Activated naive CD4-positive, alpha-beta T cell treated with anti-CD3 and anti-CD28 coated beads, Interleukin-2, amount 50 U/mL, for 72 hours (primary cell): Measurements from ENCODE around the gene PREX1. TPM values are rescaled to one million over a fixed set of nuclear protein-coding genes. Genes with fewer than 3 reads are reported as not detected.

ENCODE experiments used
- ATAC-seq, 2 donors: fragments of 150-1000 bp; cut with Tn5 transposase; 2 replicates each; pipeline ENCODE4 v1.10.0; 2021; ENCODE audit warnings: mild to moderate bottlenecking in 2 of 2, moderate library complexity in 2 of 2
- DNase-seq, 2 donors: peaks; one replicate each; pipeline ENCODE4 v3.0.0; 2021 to 2022; ENCODE audit warnings: low spot score in 2 of 2
- H3K27ac Mint-ChIP-seq, 2 donors: one replicate each; pipeline ENCODE4 v1.8.0; 2022; ENCODE audit warnings: mild to moderate bottlenecking in 2 of 2, mixed read lengths in 2 of 2
- H3K36me3 Mint-ChIP-seq, 2 donors: one replicate each; pipeline ENCODE4 v1.8.0; 2022; ENCODE audit warnings: mixed read lengths in 2 of 2
- H3K9me3 Mint-ChIP-seq, 2 donors: one replicate each; pipeline ENCODE4 v1.8.0; 2022; ENCODE audit warnings: mixed read lengths in 2 of 2
- total RNA-seq, 2 donors: library from RNA; stranded (reverse); gene quantifications; one replicate each; pipeline ENCODE4 v1.2.3, GENCODE V29; 2022

The PREX1 gene
- total RNA-seq, 2 donors from 2014 or later, result 30.6 to 51.8 TPM

DNA sequence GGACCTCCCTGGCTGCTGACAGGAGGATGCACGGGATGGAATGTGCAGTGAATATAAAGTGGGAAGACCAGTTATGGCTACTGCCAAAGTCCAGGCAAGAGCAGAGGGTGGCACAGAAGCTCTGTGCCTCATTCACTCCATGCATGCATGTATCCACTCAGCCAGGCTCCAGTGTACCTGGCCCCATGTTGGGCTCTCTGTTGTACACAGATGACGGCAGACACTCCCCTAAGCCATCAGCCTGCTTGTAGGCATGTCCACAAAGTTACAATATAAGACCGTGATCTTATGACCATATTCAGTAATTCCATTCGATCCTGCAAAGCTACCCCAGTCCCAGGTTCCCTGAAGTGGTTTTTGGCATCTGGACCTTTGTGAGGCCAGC lies 116.8 kb downstream of the PREX1 start:
- Mint-ChIP-seq H3K36me3 (peaks cover 0 to 34% of the 10 kb centered on the region in 2 donors), H3K27ac (no peak overlapping the region), H3K9me3 (no peaks in the 10 kb centered on the region)
- DNase-seq (no peak), ATAC-seq (no peak)

DNA sequence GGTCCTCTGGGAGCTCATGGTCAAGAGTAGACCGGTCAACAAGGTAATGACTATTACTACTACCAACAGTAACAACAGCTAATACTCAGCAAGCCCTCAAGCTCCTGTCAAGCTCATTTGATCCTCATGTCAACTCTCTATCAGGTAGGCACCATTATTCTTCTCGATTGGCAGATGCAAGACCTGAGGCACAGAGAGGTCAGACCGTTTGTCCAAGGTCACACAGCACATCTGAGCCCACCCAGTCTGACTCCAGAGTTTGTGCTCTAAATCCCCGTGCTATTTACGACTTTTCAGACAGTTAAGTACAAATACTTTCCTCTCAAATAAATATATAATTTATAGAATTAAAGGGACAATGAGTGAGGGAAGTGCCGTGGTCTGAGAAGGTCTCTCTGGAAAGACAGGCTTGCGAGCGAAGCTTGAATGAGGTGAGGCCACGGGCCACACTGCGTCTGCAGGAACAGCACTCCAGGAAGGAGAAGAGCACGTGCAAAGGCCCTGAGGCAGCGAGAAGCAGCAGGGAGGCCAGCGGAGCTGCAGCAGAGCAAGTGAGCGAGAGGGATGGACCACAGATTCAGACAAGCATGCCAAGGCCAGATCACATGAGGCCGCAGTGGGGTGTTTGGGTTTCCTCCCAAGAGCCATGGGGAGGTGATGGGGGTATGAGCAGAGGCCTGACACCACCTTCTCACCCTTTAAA lies 117.3 kb downstream of the PREX1 start:
- peaks cover 0 to 34% of the 10 kb centered on the region in 2 donors for H3K36me3 Mint-ChIP-seq
- DNase-seq (no peak), ATAC-seq (no peak)
- H3K27ac Mint-ChIP-seq, result peak overlapping the region in 1 of 2 donors; percentile 30
- H3K9me3 Mint-ChIP-seq, result no peaks in the 10 kb centered on the region

- DNase-seq (no peak), ATAC-seq (no peak)
- H3K27ac Mint-ChIP-seq, result peak overlapping the region in 1 of 2 donors; percentile 22
- peaks cover 0 to 29% of the 10 kb centered on the region in 2 donors for H3K36me3 Mint-ChIP-seq
- H3K9me3 Mint-ChIP-seq, result no peaks in the 10 kb centered on the region
Measured at GRCh38 chr20:48709744-48710143, 118.1 kb downstream of the PREX1 start.

GRCh38 chr20:48709058-48709691 lies 118.6 kb downstream of the PREX1 start:
- DNase-seq, result no peak
- Mint-ChIP-seq H3K27ac (no peak overlapping the region), H3K9me3 (no peaks in the 10 kb centered on the region), H3K36me3 (peaks cover 0 to 23% of the 10 kb centered on the region in 2 donors)
- ATAC-seq, result no peak

- H3K9me3 Mint-ChIP-seq, result no peaks in the 10 kb centered on the region
- H3K27ac Mint-ChIP-seq, result peak overlapping the region in 1 of 2 donors; percentile 14
- H3K36me3 Mint-ChIP-seq, result peaks cover 0 to 20% of the 10 kb centered on the region in 2 donors
- ATAC-seq (no peak), DNase-seq (no peak)
Measured at GRCh38 chr20:48708630-48709029, 119.2 kb downstream of the PREX1 start.

DNA sequence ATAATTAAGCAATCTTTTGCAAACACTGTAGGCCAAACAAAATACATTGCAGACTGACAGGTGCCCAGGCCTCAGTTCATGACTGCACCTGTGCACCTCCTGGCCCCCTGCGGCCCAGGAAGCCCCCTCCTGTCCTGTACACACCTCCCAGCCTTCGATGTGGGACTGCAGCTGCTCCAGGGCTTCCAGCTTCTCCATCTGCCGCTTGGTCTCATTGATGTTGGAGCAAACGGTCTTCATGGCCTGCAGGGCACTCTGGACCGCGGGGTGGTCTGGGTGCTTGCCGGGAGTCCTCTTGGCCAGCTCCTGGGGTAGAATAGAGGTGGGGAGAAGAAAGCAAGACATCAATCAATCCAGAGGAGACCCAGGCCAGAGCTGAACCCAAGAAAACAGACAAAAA lies 119.7 kb downstream of the PREX1 start:
- no peaks in the 10 kb centered on the region for H3K9me3 Mint-ChIP-seq
- no peak for DNase-seq
- peak overlapping the region in 1 of 2 donors; percentile 14 for H3K27ac Mint-ChIP-seq
- no peak for ATAC-seq
- peaks cover 0 to 20% of the 10 kb centered on the region in 2 donors for H3K36me3 Mint-ChIP-seq

DNA sequence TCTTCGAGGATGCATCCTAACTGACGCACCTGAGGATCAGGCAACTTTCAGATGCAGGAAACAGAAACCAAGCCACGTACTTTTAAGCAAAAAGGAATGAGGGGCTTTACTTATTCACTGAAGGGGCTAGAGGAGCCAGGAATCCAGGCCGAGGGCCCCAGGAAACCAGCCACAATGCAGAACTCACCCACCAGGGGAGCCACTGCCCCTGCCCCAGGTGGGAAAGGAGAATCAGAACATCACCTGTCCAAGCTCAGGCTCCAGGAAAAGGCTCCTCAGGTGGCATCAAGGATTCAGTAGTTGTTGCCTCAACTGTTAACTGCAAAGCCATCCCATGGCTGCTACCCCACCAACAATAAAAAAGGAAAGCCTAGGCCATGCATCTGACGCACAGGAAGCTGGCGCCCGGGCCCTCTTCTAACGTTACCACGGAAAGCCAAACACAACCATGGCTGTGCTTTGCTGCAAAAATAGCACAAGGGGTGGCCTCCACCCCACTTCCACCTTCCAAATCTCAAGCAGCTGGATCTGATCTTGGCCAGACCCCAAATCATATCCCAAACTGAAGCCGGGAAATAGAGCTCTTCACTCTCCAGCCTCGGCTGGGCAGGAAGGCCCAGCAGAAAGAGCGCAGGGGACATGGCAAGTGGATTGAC lies 121.0 kb downstream of the PREX1 start:
- Mint-ChIP-seq H3K27ac (peak overlapping the region; percentile 59 to 96), H3K9me3 (no peaks in the 10 kb centered on the region), H3K36me3 (peaks cover 0 to 14% of the 10 kb centered on the region in 2 donors)
- ATAC-seq (peak in 1 of 2 donors; percentile 16), DNase-seq (no peak)

DNA sequence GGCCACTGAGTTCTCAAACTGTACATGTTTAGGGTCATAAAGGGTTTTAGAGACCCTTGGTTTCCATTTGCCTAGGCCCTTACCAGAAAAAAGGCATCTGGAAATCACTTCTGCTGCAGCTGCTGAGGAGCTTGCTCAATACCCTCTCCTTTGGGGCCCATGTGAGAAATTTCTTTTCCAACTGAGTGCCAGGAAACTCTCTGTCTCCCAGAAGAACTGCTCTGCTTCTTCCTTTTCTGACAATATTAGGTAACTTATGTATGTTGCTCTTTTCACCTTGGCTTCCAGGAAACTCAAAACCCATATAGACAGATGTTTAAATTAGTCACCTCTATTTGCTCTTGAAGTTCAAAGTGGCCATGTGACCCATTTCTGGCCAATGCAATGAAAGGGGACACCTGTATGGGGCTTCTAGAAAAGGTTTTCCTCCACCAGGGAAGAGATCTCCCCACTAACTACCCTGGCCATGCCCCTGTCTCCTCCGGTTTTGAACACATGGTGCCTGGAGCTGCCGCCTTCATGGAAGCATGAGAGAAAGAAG lies 121.6 kb downstream of the PREX1 start:
- DNase-seq (no peak), ATAC-seq (peak; percentile 28 to 64)
- Mint-ChIP-seq H3K9me3 (no peaks in the 10 kb centered on the region), H3K36me3 (peaks cover 0 to 14% of the 10 kb centered on the region in 2 donors), H3K27ac (peak overlapping the region; percentile 59 to 96)

GRCh38 chr20:48705240-48706115 lies 122.3 kb downstream of the PREX1 start:
- Mint-ChIP-seq H3K36me3 (peaks cover 0 to 14% of the 10 kb centered on the region in 2 donors), H3K27ac (peak overlapping the region in 1 of 2 donors; percentile 56), H3K9me3 (no peaks in the 10 kb centered on the region)
- ATAC-seq (no peak), DNase-seq (no peak)

DNA sequence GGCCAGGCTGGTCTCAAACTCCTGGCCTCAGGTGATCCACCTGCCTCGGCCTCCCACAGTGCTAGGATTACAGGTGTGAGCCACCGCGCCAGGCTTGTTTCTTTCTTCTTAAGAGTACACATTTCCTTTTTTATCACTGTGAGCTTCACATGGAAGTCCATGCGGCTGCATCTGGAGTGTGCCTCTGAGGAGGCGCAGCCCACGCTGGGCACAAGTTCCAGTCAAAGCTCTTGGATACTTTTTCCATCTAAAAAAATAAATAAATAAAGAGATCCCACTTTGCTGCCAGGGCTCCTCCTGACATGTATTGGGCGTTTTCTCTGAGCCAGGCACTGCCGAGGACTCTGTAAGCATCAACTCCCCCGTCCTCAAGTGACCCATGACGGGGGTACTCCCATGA lies 123.0 kb downstream of the PREX1 start:
- no peak for DNase-seq
- ATAC-seq, result no peak
- H3K36me3 Mint-ChIP-seq, result peaks cover 0 to 18% of the 10 kb centered on the region in 2 donors
- H3K9me3 Mint-ChIP-seq, result no peaks in the 10 kb centered on the region
- H3K27ac Mint-ChIP-seq, result peak overlapping the region in 1 of 2 donors; percentile 56

GRCh38 chr20:48703511-48704219 lies 124.1 kb downstream of the PREX1 start:
- DNase-seq, result no peak
- H3K36me3 Mint-ChIP-seq, result peaks cover 0 to 23% of the 10 kb centered on the region in 2 donors
- H3K9me3 Mint-ChIP-seq, result no peaks in the 10 kb centered on the region
- H3K27ac Mint-ChIP-seq, result peak overlapping the region in 1 of 2 donors; percentile 13
- no peak for ATAC-seq

DNA sequence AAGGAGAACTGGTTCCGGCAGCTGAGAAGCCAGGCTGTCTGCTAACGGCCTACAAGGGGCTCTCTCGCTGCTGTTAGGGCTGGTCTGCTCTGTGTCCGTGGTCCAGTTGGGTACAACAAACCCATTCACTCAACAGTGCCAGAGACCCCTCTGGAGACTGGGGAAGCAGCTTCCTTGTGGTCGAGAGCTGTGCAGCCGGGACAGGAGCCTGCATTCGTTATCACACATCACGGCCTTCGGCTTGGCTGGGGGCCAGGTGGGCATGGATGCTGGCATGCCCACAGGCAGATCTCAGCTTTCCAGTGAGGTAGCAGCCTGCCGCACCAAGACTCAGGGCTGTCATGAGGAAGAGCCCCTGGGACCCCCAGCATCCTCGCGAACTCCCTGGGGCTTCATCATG lies 124.7 kb downstream of the PREX1 start:
- Mint-ChIP-seq H3K27ac (no peak overlapping the region), H3K9me3 (no peaks in the 10 kb centered on the region), H3K36me3 (peaks cover 0 to 23% of the 10 kb centered on the region in 2 donors)
- DNase-seq, result no peak
- ATAC-seq, result no peak

GRCh38 chr20:48702455-48702913 lies 125.3 kb downstream of the PREX1 start:
- no peak for DNase-seq
- peaks cover 0 to 22% of the 10 kb centered on the region in 2 donors for H3K36me3 Mint-ChIP-seq
- H3K9me3 Mint-ChIP-seq, result no peaks in the 10 kb centered on the region
- no peak for ATAC-seq
- no peak overlapping the region for H3K27ac Mint-ChIP-seq

GRCh38 chr20:48701702-48702101 lies 126.1 kb downstream of the PREX1 start:
- peaks cover 0 to 15% of the 10 kb centered on the region in 2 donors for H3K36me3 Mint-ChIP-seq
- no peak for DNase-seq
- no peaks in the 10 kb centered on the region for H3K9me3 Mint-ChIP-seq
- peak overlapping the region; percentile 9 to 52 for H3K27ac Mint-ChIP-seq
- no peak for ATAC-seq

GRCh38 chr20:48698507-48699267 lies 129.1 kb downstream of the PREX1 start:
- peaks cover 0 to 9% of the 10 kb centered on the region in 2 donors for H3K36me3 Mint-ChIP-seq
- H3K9me3 Mint-ChIP-seq, result no peaks in the 10 kb centered on the region

More at GRCh38 chr20:48698507-48699267, 129.1 kb downstream of the PREX1 start:
- H3K27ac Mint-ChIP-seq, result peak overlapping the region in 1 of 2 donors; percentile 6
- DNase-seq, result no peak
- peak in 1 of 2 donors; percentile 41 for ATAC-seq
